ENCODE results near the gene PAM. TPM values are rescaled to one million over a fixed set of nuclear protein-coding genes. Genes with fewer than 3 reads are reported as not detected.

The PAM gene
- total and polyA plus RNA-seq, 4 donors = 8.2 to 27.5 (median 13.7) TPM

GRCh38 chr5:103014983-103015382, 259.9 kb downstream of the PAM start:
- Histone ChIP-seq H3K9ac (ENCODE audit: low read depth in 1 of 2, low read length in 2 of 2) (no peak overlapping the region), H3K27ac (ENCODE audit: low read depth in 1 of 2, low read length in 2 of 2) (no peak overlapping the region), H3K9me3 (ENCODE audit: control insufficient read depth in 4 of 4, low read length in 3 of 4) (no peaks in the 10 kb centered on the region), H3K36me3 (ENCODE audit: control insufficient read depth in 4 of 4, insufficient read depth in 3 of 4, low read depth in 1 of 4, low read length in 3 of 4) (no peaks in the 10 kb centered on the region), H3K4me3 (ENCODE audit: low read depth in 1 of 3, low read length in 3 of 3) (no peak overlapping the region), H3K27me3 (ENCODE audit: control insufficient read depth in 4 of 4, insufficient read depth in 4 of 4, low read length in 3 of 4) (no peaks in the 10 kb centered on the region), H3K4me1 (ENCODE audit: control insufficient read depth in 4 of 4, insufficient read depth in 4 of 4, low read length in 3 of 4) (no peaks in the 10 kb centered on the region)
- no peak for TF ChIP-seq TAF1 (conservative IDR thresholded peaks at IDR 0.05)
- no peak for DNase-seq (ENCODE audit: low spot score)
- 85% methylated on average over 2 of the region's 2 CpGs for WGBS

GRCh38 chr5:103016167-103016566, 261.1 kb downstream of the PAM start:
- H3K9me3 ChIP-seq (ENCODE audit: control insufficient read depth in 4 of 4, low read length in 3 of 4) = no peaks in the 10 kb centered on the region
- no peak overlapping the region for H3K27ac ChIP-seq (ENCODE audit: low read depth in 1 of 2, low read length in 2 of 2)
- no peaks in the 10 kb centered on the region for H3K4me1 ChIP-seq (ENCODE audit: control insufficient read depth in 4 of 4, insufficient read depth in 4 of 4, low read length in 3 of 4)
- DNase-seq (ENCODE audit: low spot score) = no peak
- no peak overlapping the region for H3K4me3 ChIP-seq (ENCODE audit: low read depth in 1 of 3, low read length in 3 of 3)
- no peak for TF ChIP-seq EGR1 (IDR thresholded peaks at IDR 0.05; ENCODE audit: low read depth in 2 of 2)
- TF ChIP-seq MAX (IDR thresholded peaks at IDR 0.05) = no peak
- TF ChIP-seq ZBTB33 (IDR thresholded peaks at IDR 0.05) = no peak
- no peak for TF ChIP-seq HNF4A (conservative IDR thresholded peaks at IDR 0.05)
- no peak for TF ChIP-seq FOXA1 (IDR thresholded peaks at IDR 0.05)
- no peak for TF ChIP-seq HNF4G (IDR thresholded peaks at IDR 0.05)
- TF ChIP-seq GABPA (IDR thresholded peaks at IDR 0.05 in 1 of 2, conservative IDR thresholded peaks at IDR 0.05 in 1 of 2) = no peak
- no peak for TF ChIP-seq CTCF (IDR thresholded peaks at IDR 0.05; ENCODE audit: low read depth, low read length, missing input control)
- no peak for TF ChIP-seq YY1 (IDR thresholded peaks at IDR 0.05)
- TF ChIP-seq RAD21 (IDR thresholded peaks at IDR 0.05) = no peak
- H3K27me3 ChIP-seq (ENCODE audit: control insufficient read depth in 4 of 4, insufficient read depth in 4 of 4, low read length in 3 of 4) = no peaks in the 10 kb centered on the region
- WGBS = 91% methylated on average over 2 of the region's 2 CpGs
- no peaks in the 10 kb centered on the region for H3K36me3 ChIP-seq (ENCODE audit: control insufficient read depth in 4 of 4, insufficient read depth in 3 of 4, low read depth in 1 of 4, low read length in 3 of 4)
- H3K9ac ChIP-seq (ENCODE audit: low read depth in 1 of 2, low read length in 2 of 2) = no peak overlapping the region

GRCh38 chr5:103019804-103020203, 264.7 kb downstream of the PAM start:
- 94% methylated on average over 1 of the region's 1 CpG for WGBS
- TF ChIP-seq HNF4A (conservative IDR thresholded peaks at IDR 0.05) (no peak), RXRA (IDR thresholded peaks at IDR 0.05) (no peak), SP1 (IDR thresholded peaks at IDR 0.05) (no peak), GABPA (IDR thresholded peaks at IDR 0.05 in 1 of 2, conservative IDR thresholded peaks at IDR 0.05 in 1 of 2) (no peak), MAX (IDR thresholded peaks at IDR 0.05) (no peak), ATF3 (IDR thresholded peaks at IDR 0.05) (no peak), EGR1 (IDR thresholded peaks at IDR 0.05; ENCODE audit: low read depth in 2 of 2) (no peak)
- Histone ChIP-seq H3K9me3 (ENCODE audit: control insufficient read depth in 4 of 4, low read length in 3 of 4) (no peaks in the 10 kb centered on the region), H3K4me3 (ENCODE audit: low read depth in 1 of 3, low read length in 3 of 3) (no peak overlapping the region), H3K27me3 (ENCODE audit: control insufficient read depth in 4 of 4, insufficient read depth in 4 of 4, low read length in 3 of 4) (no peaks in the 10 kb centered on the region), H3K27ac (ENCODE audit: low read depth in 1 of 2, low read length in 2 of 2) (no peak overlapping the region), H3K4me1 (ENCODE audit: control insufficient read depth in 4 of 4, insufficient read depth in 4 of 4, low read length in 3 of 4) (no peaks in the 10 kb centered on the region), H3K9ac (ENCODE audit: low read depth in 1 of 2, low read length in 2 of 2) (no peak overlapping the region), H3K36me3 (ENCODE audit: control insufficient read depth in 4 of 4, insufficient read depth in 3 of 4, low read depth in 1 of 4, low read length in 3 of 4) (no peaks in the 10 kb centered on the region)
- no peak for DNase-seq (ENCODE audit: low spot score)
